NCI-H2171 (cell line): ENCODE results near the gene MRPL55.

Source experiments
- DNase-seq: peaks from one replicate; lab custom pipeline; 2025; lab: John Stamatoyannopoulos, UW

The MRPL55 gene

DNA sequence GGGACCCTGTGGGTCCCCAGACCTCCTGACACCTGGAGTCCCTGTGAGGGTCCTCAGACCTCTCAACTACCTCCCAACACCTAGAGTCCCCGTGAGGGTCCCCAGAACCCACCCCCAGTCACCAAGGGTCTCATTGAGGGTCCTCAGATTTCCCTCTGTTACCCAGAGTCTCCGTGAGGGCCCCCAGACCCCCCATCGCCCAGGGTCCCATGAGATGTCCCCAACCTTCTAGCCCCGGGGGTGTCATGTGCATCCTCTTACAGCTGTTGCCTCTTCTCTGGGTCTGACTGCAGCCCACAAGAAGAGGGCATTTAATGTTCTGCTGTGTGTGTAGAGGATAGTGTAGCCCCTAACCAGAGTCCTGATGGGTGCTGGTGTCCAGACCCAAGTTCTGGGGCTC lies 38.7 kb upstream of the MRPL55 start:
- DNase-seq: no peak

DNA sequence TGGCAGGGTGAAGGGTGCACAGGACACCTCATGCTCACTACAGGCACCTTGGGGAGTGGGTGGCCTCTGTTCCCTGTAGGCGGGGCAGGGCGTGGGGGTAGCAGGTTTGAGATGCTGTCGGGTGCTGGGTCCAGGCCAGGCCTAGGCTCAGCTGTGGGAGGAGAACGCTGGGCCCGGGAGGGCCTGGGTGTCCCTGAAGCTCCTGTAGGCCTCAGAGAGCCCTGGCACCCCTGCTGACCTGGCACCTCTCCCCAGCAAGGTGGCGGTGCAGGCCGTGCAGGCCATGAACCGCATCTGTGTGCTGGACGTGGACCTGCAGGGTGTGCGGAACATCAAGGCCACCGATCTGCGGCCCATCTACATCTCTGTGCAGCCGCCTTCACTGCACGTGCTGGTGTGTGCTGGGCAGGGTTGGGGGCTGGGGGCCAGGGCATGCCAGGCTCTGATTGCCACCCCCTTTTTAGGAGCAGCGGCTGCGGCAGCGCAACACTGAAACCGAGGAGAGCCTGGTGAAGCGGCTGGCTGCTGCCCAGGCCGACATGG lies 38.1 kb upstream of the MRPL55 start:
- no peak for DNase-seq

DNA sequence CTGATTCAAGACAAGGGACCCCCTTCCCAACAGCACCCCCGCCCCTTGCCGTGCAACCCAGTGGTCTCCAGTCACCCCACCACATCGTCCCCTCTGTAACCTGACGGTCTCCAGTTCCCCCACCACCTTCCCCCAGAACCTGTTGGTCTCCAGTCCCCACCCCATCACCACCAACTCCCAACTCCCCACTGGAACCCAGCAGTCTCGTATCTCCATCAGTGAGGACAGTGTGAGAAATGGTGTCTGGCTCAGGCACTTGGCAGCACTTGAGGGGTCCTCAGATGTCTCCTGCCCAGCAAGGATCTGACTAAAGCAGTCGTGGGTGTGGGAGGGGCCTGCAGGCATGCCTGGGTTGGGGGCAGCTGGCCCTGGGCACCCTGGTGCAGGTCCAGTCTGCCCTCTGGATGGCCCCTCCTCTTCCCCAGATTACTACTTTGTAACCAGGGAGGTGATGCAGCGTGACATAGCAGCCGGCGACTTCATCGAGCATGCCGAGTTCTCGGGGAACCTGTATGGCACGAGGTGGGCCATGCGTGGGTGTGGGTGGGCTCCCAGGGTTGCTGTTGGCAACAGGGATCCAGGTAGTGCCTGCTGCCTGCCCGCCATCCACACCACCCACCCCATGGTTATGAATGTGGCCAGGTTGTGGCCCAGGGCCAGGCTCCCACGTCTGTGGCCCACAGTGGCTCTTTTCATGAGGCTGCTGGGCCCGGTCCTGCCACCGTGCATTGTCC lies 37.5 kb upstream of the MRPL55 start:
- no peak for DNase-seq

DNA sequence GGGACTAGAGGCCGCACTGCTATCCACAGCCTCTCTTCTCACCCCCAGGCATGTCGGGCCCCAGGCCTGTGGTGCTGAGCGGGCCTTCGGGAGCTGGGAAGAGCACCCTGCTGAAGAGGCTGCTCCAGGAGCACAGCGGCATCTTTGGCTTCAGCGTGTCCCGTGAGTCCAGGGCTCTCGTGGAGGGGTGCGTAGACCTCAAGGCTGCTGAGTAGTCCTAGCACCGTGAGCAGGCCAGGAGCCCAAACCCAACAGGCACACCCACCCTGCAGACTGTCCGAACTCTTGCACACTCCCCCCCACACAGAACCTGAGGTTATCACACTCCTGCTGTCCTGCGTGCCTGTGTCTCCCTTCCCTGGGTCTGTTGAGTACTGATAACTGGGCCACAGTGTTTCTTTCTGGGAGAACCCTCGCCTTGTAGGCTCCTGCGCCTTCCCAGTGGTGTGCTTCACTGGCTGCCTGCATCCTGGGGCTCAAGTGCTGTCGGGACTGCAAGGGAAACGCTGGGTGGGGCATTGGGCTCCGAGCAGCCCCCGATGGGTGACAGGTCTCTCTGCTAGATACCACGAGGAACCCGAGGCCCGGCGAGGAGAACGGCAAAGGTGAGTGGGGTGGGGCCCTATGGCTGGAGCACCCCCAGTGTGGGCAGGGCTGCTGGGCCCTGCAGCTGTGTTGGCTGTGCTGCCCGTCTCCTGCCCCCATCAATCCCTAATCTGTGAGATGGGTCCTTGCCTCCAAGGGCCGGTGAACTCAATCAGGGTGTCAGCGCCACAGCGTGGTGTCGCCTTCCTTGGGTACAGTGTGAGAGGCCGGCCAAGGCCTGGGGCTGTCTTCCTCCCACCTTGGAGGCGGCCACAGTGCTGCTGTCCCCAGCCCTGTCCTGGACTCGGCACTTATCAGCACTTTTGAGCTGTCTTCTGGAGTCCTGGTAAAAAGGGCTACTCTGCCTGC lies 36.6 kb upstream of the MRPL55 start:
- DNase-seq: no peak

DNA sequence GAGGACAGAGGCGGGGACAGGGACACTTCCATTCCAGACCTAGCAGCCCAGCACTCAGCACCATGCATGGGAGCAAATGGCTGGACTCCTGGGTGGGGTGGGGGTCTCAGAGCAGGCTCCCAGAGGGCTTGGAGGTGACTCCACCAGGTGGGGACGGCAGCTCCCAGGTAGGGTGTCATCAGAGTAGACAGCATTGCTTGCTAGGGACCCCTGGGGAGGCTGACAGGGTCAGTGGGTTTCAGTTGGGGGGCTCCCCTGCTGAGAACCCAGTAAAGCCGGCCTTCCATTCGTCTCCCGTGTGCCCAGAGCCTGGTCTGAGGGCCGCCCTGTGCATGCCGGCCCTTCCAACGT lies 35.9 kb upstream of the MRPL55 start:
- no peak for DNase-seq

DNA sequence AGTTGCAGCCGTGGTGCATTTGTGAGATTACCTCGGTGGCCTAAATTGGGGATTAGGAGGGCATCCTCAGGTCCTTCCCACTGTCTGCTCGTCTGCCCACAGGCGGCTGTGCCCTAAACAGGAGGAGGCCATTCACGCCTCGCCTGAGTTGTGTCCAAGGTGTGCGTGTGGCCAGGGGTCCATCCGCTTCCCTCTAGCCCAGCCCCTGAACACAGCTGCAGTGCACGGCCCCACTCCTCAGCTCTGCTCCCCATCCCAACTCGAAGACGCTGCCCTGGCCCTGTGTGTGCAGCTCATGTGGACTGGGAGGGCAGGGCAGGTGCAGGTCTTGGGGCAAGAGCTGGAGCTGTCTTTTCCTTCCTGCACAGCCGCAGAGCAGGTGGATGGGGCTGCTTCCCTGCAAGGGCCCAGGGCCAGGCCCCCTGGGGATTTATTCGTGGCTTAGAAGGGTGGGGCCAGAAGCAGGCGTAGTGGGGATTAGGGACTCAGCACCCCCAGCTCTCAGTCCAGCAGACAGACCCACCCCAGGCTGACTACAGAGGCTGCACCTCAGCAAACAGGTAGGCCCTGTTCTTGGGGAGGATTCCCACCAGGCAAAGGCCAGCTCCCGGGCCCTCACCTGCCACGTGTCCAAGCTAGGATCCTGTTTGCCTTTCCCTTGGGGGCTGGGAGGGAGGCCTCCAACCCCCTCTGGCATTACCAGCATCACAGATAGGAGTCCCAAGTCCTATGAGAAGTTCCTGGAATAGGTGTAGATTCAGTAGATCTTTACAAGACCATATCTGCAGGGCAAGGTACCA lies 35.3 kb upstream of the MRPL55 start:
- DNase-seq: no peak

DNA sequence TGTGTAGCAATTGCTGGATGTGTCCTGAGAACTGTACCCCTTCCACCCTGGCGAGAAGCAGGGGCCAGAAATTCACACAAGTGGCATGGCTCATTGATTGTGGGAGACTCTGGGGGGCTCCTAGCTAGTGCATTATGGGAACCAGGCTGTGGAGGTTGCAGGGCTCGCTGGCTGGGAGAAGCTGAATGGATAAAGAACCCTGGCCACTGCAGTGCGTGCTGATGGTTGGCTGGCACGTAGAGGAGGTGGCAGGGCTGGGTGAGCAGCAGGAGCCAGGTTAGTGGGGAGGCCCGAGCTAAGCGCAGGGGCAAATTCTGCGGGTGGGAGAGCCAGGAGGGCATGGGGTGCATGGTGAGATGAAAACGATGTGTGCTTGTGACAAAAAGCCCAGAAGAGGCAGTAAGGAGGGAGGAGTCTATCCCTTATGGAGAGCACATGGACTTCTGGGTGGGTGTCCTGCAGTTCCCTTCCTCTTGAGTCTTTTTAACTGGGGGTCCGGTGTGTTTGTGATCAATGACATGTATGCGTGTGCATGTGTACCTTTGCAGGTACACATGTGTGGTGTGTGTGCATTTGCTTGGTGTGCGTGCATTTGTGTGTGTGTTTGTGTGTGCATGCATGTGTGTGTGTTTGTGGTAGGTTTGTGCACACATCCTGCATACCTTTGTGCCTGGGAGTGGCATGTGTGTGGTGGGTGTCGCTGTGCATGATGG lies 34.5 kb upstream of the MRPL55 start:
- DNase-seq: no peak

DNA sequence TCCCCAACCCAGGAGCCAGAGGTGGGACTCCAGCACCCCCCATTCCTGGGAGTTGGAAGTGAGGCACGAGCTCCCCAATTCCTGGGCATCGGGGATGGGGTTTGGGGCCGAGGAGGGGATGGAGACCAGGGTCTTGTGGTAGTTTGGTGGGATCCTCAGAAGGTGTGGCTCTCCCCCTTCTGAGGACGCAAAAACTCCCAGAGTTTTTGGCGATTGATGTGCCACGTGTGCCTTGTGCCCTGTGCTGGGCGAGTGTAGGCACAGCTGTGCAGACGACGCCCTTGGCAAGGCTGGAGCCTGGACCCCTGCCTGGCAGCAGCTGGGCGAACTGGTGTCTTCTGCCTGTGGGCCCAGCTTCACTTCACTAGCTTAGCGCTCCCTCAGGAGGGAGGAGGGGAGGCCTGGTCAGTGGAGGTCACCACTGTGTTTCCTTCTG lies 33.6 kb upstream of the MRPL55 start:
- no peak for DNase-seq

DNA sequence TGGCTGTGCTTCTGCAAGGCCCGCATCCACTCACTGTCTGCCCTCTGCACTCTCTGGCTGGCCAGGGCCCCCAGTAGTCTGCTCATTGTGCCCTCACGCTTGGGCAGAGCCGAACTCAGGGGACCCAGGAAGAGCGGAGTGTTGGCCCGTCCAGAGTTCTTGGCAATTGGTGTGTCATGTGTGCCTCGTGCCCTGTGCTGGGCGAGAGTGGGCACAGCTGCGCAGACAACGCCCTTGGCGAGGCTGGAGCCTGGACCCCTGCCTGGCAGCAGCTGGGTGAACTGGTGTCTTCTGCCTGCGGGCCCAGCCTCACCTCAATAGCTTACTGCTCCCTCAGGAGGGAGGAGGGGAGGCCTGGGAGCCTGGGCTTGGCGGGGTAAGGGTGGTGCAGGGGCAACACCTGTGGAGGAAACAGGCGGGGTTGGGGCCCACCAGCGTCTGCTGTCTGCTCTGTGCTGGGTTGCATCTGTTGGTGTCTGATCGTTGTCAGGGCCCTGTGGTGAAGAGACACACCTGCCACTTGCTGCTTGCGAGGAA lies 33.1 kb upstream of the MRPL55 start:
- peak; percentile 21 for DNase-seq

DNA sequence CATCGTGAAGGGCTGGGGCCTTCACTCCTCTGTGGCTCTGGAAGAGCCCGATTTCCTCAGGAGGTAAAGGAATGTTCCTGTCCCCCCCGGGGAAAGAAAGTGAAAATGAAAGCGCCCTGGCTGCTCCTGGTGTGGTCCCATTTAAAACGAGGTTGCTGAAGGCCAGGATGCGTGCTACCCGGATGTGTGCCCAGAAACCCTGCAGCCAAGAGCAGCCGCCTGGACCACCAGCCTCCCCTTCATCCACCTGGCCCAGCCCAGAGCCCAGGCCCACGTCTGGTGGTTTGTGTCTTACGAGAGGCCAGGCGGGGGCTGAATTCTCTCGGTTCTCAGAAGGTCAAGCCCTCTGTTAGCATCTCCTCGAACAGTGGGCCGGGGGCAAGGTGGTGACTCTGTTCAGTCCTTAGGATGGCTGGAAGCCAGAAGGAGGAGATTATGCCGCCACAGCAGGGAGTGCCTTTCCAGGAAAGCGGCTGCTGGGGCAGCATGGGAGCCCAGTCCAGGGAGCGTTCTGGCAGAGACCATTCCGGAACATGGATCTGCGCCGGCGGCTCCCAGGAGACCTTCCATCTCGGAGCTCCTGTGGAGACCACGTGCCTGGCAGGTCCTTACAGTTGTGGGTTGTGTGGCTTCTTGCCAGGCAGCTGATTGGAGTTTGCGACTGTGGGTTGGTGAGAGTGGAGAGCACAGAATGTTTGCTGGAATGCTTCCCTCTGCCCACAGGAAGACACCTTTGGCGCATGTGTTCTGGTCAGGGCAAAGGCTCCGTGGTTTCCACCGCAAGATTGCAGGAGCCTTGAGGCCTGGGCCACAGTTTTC lies 32.3 kb upstream of the MRPL55 start:
- DNase-seq: no peak

DNA sequence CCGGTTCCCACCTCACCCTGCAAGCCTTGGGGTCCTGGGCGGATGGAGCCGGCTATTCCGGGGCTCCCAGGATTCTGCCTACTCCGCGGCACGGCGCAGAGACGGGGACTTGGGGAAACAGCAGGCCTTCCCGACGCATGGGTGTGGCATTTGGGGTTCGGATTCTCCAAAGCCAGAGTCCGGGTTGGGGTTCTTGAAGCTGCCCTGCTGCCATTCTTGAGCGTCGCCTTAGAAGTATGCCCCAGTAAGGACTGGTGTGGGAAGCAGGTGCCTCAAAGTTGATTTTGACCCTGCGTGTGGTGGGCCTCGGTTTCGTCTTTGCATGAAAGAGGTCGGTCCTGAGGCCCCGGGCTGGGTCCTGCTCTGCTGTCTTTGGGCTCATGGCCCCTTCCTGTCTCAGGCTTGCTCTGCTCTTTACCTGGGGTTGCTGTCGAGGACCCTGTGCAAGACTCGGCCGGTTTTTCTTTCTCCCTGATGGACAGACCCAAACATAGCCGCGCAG lies 31.7 kb upstream of the MRPL55 start:
- DNase-seq: no peak

DNA sequence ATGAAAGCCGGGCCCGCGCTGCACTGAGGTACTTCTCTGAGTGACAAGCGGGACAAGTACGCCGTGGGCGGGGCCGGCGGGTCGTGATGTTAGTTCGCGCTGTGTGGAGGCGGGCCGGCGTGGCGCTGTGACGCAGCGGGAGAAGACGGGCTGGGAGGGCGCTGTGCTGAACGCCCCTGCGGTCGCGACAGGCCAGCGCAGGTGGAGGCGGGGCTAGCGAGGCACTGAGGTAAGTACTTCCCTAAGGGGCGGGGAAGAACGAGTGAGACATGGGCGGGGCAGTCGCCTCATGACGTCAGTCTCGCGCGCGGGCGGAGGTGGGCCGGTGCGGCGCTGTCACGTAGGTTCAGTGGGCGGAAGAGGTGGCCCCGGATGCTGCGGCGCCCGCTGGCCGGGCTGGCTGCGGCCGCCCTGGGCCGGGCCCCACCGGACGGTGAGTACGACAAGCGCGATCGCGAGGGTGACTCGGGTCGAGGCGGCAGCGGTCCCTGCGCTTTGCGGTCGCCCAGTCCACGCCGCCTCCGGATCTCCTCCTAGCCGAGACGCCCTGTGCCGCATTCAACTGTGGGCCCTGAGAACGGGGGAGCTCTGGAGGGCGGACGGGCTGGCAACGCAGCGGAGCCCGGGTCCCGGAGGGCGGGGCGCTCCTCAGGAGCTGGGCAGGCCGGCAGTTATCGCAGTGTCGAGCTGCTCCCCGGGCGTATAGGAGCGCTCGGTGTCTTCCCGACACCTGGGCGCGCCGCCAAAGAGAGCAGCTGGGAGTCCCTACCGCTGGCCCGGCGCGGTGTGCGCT lies 31.0 kb upstream of the MRPL55 start, which contains the start of gene GUK1:
Gene GUK1 (plus strand): TSS at position 349 of the 793 bp plus-strand sequence. CDS start 24 bp downstream, at position 373.
- DNase-seq: peak; percentile 99

DNA sequence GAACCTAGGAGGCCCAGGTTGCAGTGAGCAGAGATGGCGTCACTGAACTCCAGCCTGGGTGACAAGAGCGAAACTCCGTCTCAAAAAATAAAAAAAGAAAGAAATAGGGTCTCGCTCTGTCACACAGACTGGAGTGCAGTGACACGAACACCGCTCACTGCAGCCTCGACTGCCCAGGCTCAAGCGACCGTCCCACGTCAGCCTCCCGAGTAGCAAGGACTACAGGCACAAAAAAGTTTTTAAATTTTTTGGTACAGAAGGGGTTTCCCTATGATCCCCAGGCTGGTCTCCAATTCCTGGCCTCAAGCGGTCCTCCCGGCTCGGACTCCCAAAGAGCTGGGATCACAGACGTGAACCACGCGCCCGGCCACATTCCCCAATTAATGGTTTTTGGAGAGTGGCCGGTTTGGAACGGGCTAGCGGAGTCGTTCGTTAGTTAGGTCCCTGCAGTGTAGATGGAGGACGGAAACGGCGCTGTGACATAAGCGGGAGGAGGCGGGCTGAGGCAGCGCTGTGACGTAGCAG lies 30.4 kb upstream of the MRPL55 start:
- no peak for DNase-seq

DNA sequence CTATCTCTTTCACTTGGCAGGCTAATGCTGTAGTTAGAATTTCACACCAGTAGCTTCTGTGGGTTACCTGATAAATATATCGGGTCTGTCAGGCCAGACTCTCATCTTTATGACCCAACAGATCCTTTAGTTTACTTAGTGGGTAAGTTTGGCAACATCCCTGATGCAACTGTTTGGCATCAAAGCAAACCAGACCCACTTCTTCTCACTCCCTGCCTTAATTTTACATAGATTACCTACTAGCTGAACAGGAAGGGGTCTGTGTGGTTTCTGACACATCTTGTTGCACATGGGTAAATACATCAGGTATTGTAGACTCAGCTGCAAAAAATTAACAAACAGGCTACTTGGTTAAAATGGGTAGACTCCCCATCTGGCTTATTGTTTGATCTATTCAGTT lies 27.8 kb upstream of the MRPL55 start:
- no peak for DNase-seq

DNA sequence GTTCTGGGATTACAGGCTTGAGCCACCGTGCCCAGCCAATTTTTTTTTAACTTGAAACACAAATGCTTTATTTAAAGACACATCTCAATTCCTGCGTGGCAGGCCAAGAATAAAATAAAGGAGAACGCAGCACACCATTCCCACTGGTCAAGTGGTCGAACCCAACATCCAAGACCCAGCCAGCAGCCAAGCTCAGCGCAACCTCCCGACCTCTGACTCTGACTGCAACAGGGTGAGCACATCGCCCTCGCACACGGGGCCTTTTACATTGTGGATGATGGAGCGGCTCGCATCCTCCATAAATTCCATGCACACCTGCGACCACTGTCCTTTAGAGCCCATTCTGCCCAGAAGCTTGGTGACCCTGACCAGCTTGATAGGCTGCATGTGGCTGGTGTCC lies 25.5 kb upstream of the MRPL55 start:
- DNase-seq: no peak

DNA sequence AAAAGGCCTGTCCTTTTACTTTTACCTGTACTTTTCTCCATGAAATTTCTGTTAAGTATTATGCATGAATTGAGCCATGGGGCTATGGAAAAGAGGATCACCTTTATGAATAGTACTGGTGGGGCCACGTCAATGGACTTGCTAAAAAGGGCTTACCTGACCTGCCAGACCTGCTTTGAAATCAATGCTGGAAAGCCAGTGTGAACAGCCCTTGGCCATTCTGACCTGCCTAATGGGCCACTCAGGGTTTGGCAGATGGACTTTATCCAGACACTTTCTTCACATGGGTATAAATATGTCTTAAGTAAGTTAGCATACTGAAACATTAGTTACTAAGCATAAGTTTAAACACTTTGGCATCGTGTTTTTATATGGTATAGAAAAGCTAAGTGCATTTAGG lies 22.7 kb upstream of the MRPL55 start:
- DNase-seq: no peak

DNA sequence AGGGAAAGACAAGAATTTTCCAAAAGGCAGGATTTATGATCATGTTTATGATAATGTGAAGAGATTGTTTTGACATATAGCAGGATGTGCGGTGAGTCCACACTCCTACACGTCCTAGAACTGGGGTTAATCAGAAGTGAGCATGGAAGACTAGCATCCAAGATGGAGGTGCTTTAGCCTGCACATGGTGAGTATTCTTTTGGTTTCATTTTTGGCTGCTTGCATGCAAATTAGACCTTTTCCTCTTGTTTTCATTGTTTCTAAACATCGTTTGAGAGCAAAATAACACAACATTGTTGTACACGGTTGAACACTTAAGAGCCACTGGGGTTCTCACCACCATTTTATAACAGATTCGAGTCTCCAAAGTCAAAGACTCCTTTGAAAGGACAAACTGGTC lies 16.1 kb upstream of the MRPL55 start:
- no peak for DNase-seq

DNA sequence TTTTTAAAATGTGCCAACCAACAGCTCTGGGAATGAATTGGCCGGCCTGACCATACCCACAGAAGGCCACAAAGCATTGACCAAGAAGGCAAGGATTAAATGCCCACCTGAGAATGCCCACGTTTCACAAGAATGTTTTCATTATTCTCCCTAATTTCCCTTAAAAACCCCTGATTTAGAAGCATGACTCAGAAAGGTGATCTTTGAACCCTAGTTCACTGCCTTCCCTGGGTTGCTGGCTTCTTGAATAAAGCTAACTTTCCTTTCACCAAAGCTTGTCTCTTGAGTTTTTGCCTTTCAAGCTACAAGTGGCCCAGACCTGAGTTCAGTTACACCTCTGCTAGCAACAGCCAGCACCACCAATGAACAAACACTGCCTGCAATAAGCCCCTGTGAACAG lies 14.4 kb upstream of the MRPL55 start:
- DNase-seq: no peak

DNA sequence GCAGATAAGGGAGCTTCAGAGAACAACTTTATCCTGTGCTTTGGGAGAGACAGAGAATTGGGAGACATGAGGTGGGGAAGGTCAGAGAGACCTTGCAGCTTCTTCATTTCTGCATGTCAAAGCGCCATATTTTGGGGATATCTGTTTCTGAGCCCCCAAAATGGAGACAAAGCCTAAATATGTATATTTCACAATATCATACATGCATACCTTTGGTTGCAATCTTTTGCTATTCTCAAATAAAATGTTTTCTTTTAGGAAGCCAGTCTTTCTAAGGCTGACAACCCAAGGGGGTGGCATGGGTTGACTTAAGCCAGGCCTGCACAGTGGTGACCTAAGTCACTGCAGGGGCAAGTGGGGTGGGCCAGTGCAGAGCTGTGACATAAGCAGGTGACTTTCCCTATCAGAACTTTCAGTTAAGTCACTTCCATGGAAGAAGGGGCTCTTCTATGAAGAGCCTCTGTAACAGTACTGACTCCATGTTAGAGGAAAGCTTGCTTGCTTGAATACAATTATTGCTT lies 13.9 kb upstream of the MRPL55 start:
- no peak for DNase-seq
